Uterus (tissue), 4 donors: Measurements from ENCODE around the gene SND1. TPM values are rescaled to one million over a fixed set of nuclear protein-coding genes. Genes with fewer than 3 reads are reported as not detected.

Source experiments
- DNase-seq, 2 donors: peaks; one replicate each; pipeline ENCODE4 v3.0.0-alpha.2; 2019 to 2020
- H3K27ac ChIP-seq, 2 donors: fragments of 200-600 bp; sonication (generic); 1 replicate in 1 of 2; 2 replicates in 1 of 2; pipeline ENCODE4 v1.5.1; 2016 to 2018
- H3K27me3 ChIP-seq, 2 donors: fragments of 200-600 bp; sonication (generic); one replicate each; pipeline ENCODE4 v1.5.1; 2018 to 2019; ENCODE audit warnings: control low read depth in 1 of 2
- H3K36me3 ChIP-seq, 2 donors: fragments of 200-600 bp; sonication (generic); one replicate each; pipeline ENCODE4 v1.5.1; 2019; ENCODE audit warnings: control low read depth in 1 of 2
- H3K4me1 ChIP-seq, 2 donors: fragments of 200-600 bp; sonication (generic); one replicate each; pipeline ENCODE4 v1.5.1; 2018 to 2019; ENCODE audit warnings: control low read depth in 1 of 2
- H3K4me3 ChIP-seq, 2 donors: fragments of 200-600 bp; sonication (generic); 1 replicate in 1 of 2; 2 replicates in 1 of 2; pipeline ENCODE4 v1.5.1; 2018 to 2019; ENCODE audit warnings: mild to moderate bottlenecking in 1 of 2
- H3K9me3 ChIP-seq, 2 donors: fragments of 200-600 bp; sonication (generic); one replicate each; pipeline ENCODE4 v1.5.1; 2019; ENCODE audit warnings: control low read depth in 1 of 2
- CTCF ChIP-seq, 4 experiments: fragments of 200-600 bp in 2 of 4; fragments of 450-650 bp in 2 of 4; sonication (generic) in 2 of 4; IDR thresholded peaks; one replicate each; pipeline ENCODE4 v1.5.1; 2016 to 2019; ENCODE audit warnings: antibody characterized with exemption in 4 of 4, mild to moderate bottlenecking in 2 of 4, moderate library complexity in 1 of 4
- POLR2A ChIP-seq, 2 donors: fragments of 450-650 bp; IDR thresholded peaks; one replicate each; pipeline ENCODE4 v1.6.1; 2016; ENCODE audit warnings: antibody characterized with exemption in 2 of 2, mild to moderate bottlenecking in 1 of 2, moderate library complexity in 1 of 2
- intact Hi-C: fragments of 100-400 bp; cut with DNase I; formaldehyde crosslinking; loops from one replicate; pipeline ENCODE4 v1.15.1; 2023; ENCODE audit warnings: low total_unique reads
- total RNA-seq, 4 donors: library from RNA; depleted of rRNA in 3 of 4; stranded (reverse); fragments of >200 nt in 3 of 4; gene quantifications; one replicate each; pipeline versions ENCODE4 v1.1.0 to v1.2.4, GENCODE V29; 2014 to 2023
- donor health status: DM: yes; HTN: yes; CAD: no.

The SND1 gene
- total RNA-seq, 4 donors from 2014 or later: 54.8 to 192 (median 117) TPM

GRCh38 chr7:127683776-127684681 is 32.0 kb downstream of the SND1 start:
- no peak overlapping the region for H3K4me3 ChIP-seq
- no peak for DNase-seq
- H3K27ac ChIP-seq: no peak overlapping the region
- intact Hi-C loops: no loop called here
- TF ChIP-seq CTCF (IDR thresholded peaks at IDR 0.05) (no peak), POLR2A (IDR thresholded peaks at IDR 0.05) (no peak)
- no peaks in the 10 kb centered on the region for H3K27me3 ChIP-seq
- H3K4me1 ChIP-seq: peaks cover 0 to 10% of the 10 kb centered on the region in 2 donors
- no peaks in the 10 kb centered on the region for H3K9me3 ChIP-seq
- no peaks in the 10 kb centered on the region for H3K36me3 ChIP-seq

- H3K27ac ChIP-seq: no peak overlapping the region
- H3K36me3 ChIP-seq: no peaks in the 10 kb centered on the region
- H3K9me3 ChIP-seq: no peaks in the 10 kb centered on the region
- H3K27me3 ChIP-seq: no peaks in the 10 kb centered on the region
- TF ChIP-seq POLR2A (IDR thresholded peaks at IDR 0.05) (no peak), CTCF (IDR thresholded peaks at IDR 0.05) (no peak)
- H3K4me1 ChIP-seq: no peaks in the 10 kb centered on the region
- H3K4me3 ChIP-seq: no peak overlapping the region
- intact Hi-C loops: no loop called here
- DNase-seq: no peak
These were observed 37.3 kb downstream of the SND1 start for GRCh38 chr7:127689194-127689772.

- H3K27me3 ChIP-seq: no peaks in the 10 kb centered on the region
- no peaks in the 10 kb centered on the region for H3K9me3 ChIP-seq
- no peak overlapping the region for H3K4me3 ChIP-seq
- H3K27ac ChIP-seq: no peak overlapping the region
- no peak for TF ChIP-seq POLR2A (IDR thresholded peaks at IDR 0.05)
- no peak for TF ChIP-seq CTCF (IDR thresholded peaks at IDR 0.05)
- intact Hi-C loops: no loop called here
- H3K4me1 ChIP-seq: no peaks in the 10 kb centered on the region
- DNase-seq: no peak
- H3K36me3 ChIP-seq: no peaks in the 10 kb centered on the region
These were observed 38.3 kb downstream of the SND1 start for GRCh38 chr7:127690337-127690736.

GRCh38 chr7:127690806-127691205 is 38.8 kb downstream of the SND1 start:
- no peaks in the 10 kb centered on the region for H3K27me3 ChIP-seq
- H3K9me3 ChIP-seq: no peaks in the 10 kb centered on the region
- no peak overlapping the region for H3K27ac ChIP-seq
- H3K4me3 ChIP-seq: no peak overlapping the region
- TF ChIP-seq POLR2A (IDR thresholded peaks at IDR 0.05): no peak
- no peaks in the 10 kb centered on the region for H3K4me1 ChIP-seq
- no peak for DNase-seq
- H3K36me3 ChIP-seq: no peaks in the 10 kb centered on the region
- intact Hi-C loops: no loop called here

GRCh38 chr7:127692200-127692599 is 40.2 kb downstream of the SND1 start:
- TF ChIP-seq CTCF (IDR thresholded peaks at IDR 0.05) (no peak), POLR2A (IDR thresholded peaks at IDR 0.05) (no peak)
- no peaks in the 10 kb centered on the region for H3K27me3 ChIP-seq
- H3K36me3 ChIP-seq: no peaks in the 10 kb centered on the region
- no peak for DNase-seq
- H3K27ac ChIP-seq: no peak overlapping the region
- H3K4me1 ChIP-seq: no peaks in the 10 kb centered on the region
- H3K9me3 ChIP-seq: no peaks in the 10 kb centered on the region
- intact Hi-C loops: no loop called here
- H3K4me3 ChIP-seq: no peak overlapping the region
